ENCODE data around the gene TNKS2.
A peak's percentile ranks its signal among the peaks of the same experiment; 100 is the strongest.
"Not testable (repeated sequence)": the region's sequence is repeated elsewhere in the genome, so short reads cannot be mapped to it uniquely, and the experiment has no call there.

TNKS2 gene

GRCh38 chr10:91797048-91797690 is 1.1 kb upstream of the TNKS2 start:
- no peak for DNase-seq

- DNase-seq, result peak; percentile 3
Measured at GRCh38 chr10:91798649-91799611, 704 bp downstream of the TNKS2 start.

GRCh38 chr10:91799612-91799975 is 1.4 kb downstream of the TNKS2 start:
- DNase-seq, result no peak

GRCh38 chr10:91800182-91800581 is 2.0 kb downstream of the TNKS2 start:
- DNase-seq, result no peak

GRCh38 chr10:91800756-91801155 is 2.5 kb downstream of the TNKS2 start:
- DNase-seq, result no peak

- DNase-seq, result no peak
Measured at GRCh38 chr10:91803386-91804125, 5.3 kb downstream of the TNKS2 start.

GRCh38 chr10:91804126-91804510 is 5.9 kb downstream of the TNKS2 start:
- DNase-seq, result no peak

- no peak for DNase-seq
Measured at GRCh38 chr10:91805110-91805838, 7.0 kb downstream of the TNKS2 start.

- not testable (repeated sequence) for DNase-seq
Measured at GRCh38 chr10:91807264-91807663, 9.0 kb downstream of the TNKS2 start.

- no peak for DNase-seq
Measured at GRCh38 chr10:91813251-91813650, 15.0 kb downstream of the TNKS2 start.

- peak; percentile 4 for DNase-seq
Measured at GRCh38 chr10:91816981-91817380, 18.8 kb downstream of the TNKS2 start.

- DNase-seq, result no peak
Measured at GRCh38 chr10:91820144-91820543, 21.9 kb downstream of the TNKS2 start.

- no peak for DNase-seq
Measured at GRCh38 chr10:91824076-91824475, 25.9 kb downstream of the TNKS2 start.

GRCh38 chr10:91829268-91829667 is 31.0 kb downstream of the TNKS2 start:
- DNase-seq, result no peak

GRCh38 chr10:91838199-91838598 is 40.0 kb downstream of the TNKS2 start:
- DNase-seq, result peak; percentile 36

GRCh38 chr10:91843083-91843482 is 44.9 kb downstream of the TNKS2 start:
- DNase-seq, result no peak

- DNase-seq, result no peak
Measured at GRCh38 chr10:91856637-91857036, 58.4 kb downstream of the TNKS2 start.

GRCh38 chr10:91860885-91861284 is 62.7 kb downstream of the TNKS2 start:
- DNase-seq, result no peak

- peak; percentile 58 for DNase-seq
Measured at GRCh38 chr10:91864099-91864498, 65.9 kb downstream of the TNKS2 start.

- DNase-seq, result no peak
Measured at GRCh38 chr10:91864744-91865143, 66.5 kb downstream of the TNKS2 start.

GRCh38 chr10:91865562-91866081 is 67.4 kb downstream of the TNKS2 start:
- DNase-seq, result no peak

GRCh38 chr10:91875156-91875555 is 76.9 kb downstream of the TNKS2 start:
- DNase-seq, result no peak

- DNase-seq, result no peak
Measured at GRCh38 chr10:91875779-91876178, 77.6 kb downstream of the TNKS2 start.
